H1 (cell line): ENCODE results near the gene CSHL1. TPM values are rescaled to one million over a fixed set of nuclear protein-coding genes. Genes with fewer than 3 reads are reported as not detected.

Experiments
- CTCF ChIA-PET: fragments of 300-600 bp; sonication (Branson Sonifier 250); formaldehyde crosslinking; loops from one replicate; lab custom pipeline; 2021; ENCODE audit not compliant: partially characterized antibody; lab: Charles Lee
- POLR2A ChIA-PET: fragments of 300-600 bp; sonication (Branson Sonifier 250); formaldehyde crosslinking; loops from one replicate; lab custom pipeline; 2021; ENCODE audit warnings: inconsistent platforms; ENCODE audit not compliant: partially characterized antibody; lab: Charles Lee
- DNase-seq, 2 experiments: peaks; one replicate each; pipeline versions ENCODE4 v3.0.0 to v3.0.0-alpha.2; 2010 to 2022; ENCODE audit warnings: low spot score in 2 of 2, low read depth in 1 of 2, mixed read lengths in 1 of 2
- FAIRE-seq: peaks from 2 replicates; lab custom pipeline; 2011; peaks lifted over from hg19 to GRCh38; lab: Jason Lieb, UNC
- H2AFZ ChIP-seq: 2 replicates; pipeline ENCODE4 v1.8.1; 2012; ENCODE audit warnings: low read length, inconsistent platforms
- H2AK5ac ChIP-seq: 2 replicates; pipeline ENCODE4 v1.6.1; 2013; ENCODE audit warnings: low read depth, low read length
- H2BK120ac ChIP-seq: replicated peaks from 2 replicates; pipeline ENCODE3; 2013; ENCODE audit warnings: low read depth, low read length, inconsistent platforms
- H2BK12ac ChIP-seq: 2 replicates; pipeline ENCODE4 v1.6.1; 2013; ENCODE audit warnings: low read depth, low read length
- H2BK15ac ChIP-seq: 2 replicates; pipeline ENCODE4 v1.6.1; 2013; ENCODE audit warnings: low read length
- H2BK20ac ChIP-seq: 2 replicates; pipeline ENCODE4 v1.6.1; 2013; ENCODE audit warnings: low read length
- H2BK5ac ChIP-seq: 2 replicates; pipeline ENCODE4 v1.6.1; 2013; ENCODE audit warnings: low read depth, low read length
- H3K14ac ChIP-seq: 2 replicates; pipeline ENCODE4 v1.6.1; 2013; ENCODE audit warnings: inconsistent platforms; ENCODE audit not compliant: insufficient read length
- H3K18ac ChIP-seq: 2 replicates; pipeline ENCODE4 v1.6.1; 2013; ENCODE audit warnings: low read length; ENCODE audit errors: extremely low read depth
- H3K23ac ChIP-seq: 2 replicates; pipeline ENCODE4 v1.6.1; 2013; ENCODE audit warnings: inconsistent platforms; ENCODE audit not compliant: insufficient read length
- H3K23me2 ChIP-seq: 2 replicates; pipeline ENCODE4 v1.6.1; 2013; ENCODE audit warnings: low read depth, low read length
- H3K27ac ChIP-seq: 2 replicates; pipeline ENCODE4 v1.6.1; 2011; ENCODE audit warnings: low read depth, low read length, inconsistent platforms
- H3K27me3 ChIP-seq, 4 experiments: replicated peaks in 1 of 4; 1 replicate in 1 of 4; 2 replicates in 3 of 4; pipeline versions ENCODE4 v1.6.1 to v1.8.1; 2011 to 2013; ENCODE audit warnings: low read length in 3 of 4, mild to moderate bottlenecking in 3 of 4, inconsistent platforms in 2 of 4, mixed read lengths in 2 of 4, moderate library complexity in 1 of 4; ENCODE audit not compliant: control insufficient read depth in 3 of 4, insufficient read depth in 3 of 4; ENCODE audit errors: extremely low read depth in 1 of 4
- H3K36me3 ChIP-seq, 4 experiments: 2 replicates each; pipeline versions ENCODE4 v1.6.1 to v1.8.1; 2011 to 2013; ENCODE audit warnings: mild to moderate bottlenecking in 4 of 4, low read length in 3 of 4, moderate library complexity in 2 of 4, control low read depth in 1 of 4, inconsistent platforms in 1 of 4; ENCODE audit not compliant: insufficient read depth in 4 of 4, control insufficient read depth in 2 of 4
- H3K4ac ChIP-seq: replicated peaks from 2 replicates; pipeline ENCODE3; 2013; ENCODE audit warnings: low read length, low read depth, mixed read lengths, inconsistent platforms; ENCODE audit not compliant: insufficient read length
- H3K4me1 ChIP-seq, 4 experiments: replicated peaks in 1 of 4; 1 replicate in 1 of 4; 2 replicates in 3 of 4; pipeline versions ENCODE4 v1.6.1 to v1.8.1; 2011 to 2013; ENCODE audit warnings: low read length in 3 of 4, inconsistent platforms in 2 of 4, mixed read lengths in 1 of 4; ENCODE audit not compliant: insufficient read depth in 4 of 4, control insufficient read depth in 3 of 4
- H3K4me2 ChIP-seq, 2 experiments: 2 replicates each; pipeline versions ENCODE4 v1.6.1 to v1.8.1; 2011 to 2013; ENCODE audit warnings: low read depth in 2 of 2, low read length in 2 of 2, control low read depth in 1 of 2, inconsistent platforms in 1 of 2, mild to moderate bottlenecking in 1 of 2; ENCODE audit not compliant: insufficient read depth in 1 of 2
- H3K4me3 ChIP-seq, 4 experiments: fragments of 200-600, 300-600 bp in 1 of 4; sonication (generic), shearing (Covaris generic), sonication (Bioruptor Twin) in 1 of 4; 2 replicates each; pipeline versions ENCODE4 v1.5.1 to v1.8.1; 2011 to 2016; ENCODE audit warnings: low read length in 4 of 4, low read depth in 3 of 4, control low read depth in 2 of 4, inconsistent platforms in 2 of 4, mild to moderate bottlenecking in 2 of 4, mixed read lengths in 1 of 4, moderate library complexity in 1 of 4; ENCODE audit not compliant: insufficient read depth in 2 of 4; ENCODE audit errors: extremely low read depth in 1 of 4
- H3K56ac ChIP-seq: replicated peaks from 2 replicates; pipeline ENCODE3; 2013; ENCODE audit warnings: low read depth, mild to moderate bottlenecking, mixed read lengths, low read length, inconsistent platforms; ENCODE audit not compliant: insufficient read length
- H3K79me1 ChIP-seq: 2 replicates; pipeline ENCODE4 v1.6.1; 2013; ENCODE audit warnings: low read depth, low read length, control low read depth
- H3K79me2 ChIP-seq, 2 experiments: 2 replicates each; pipeline versions ENCODE4 v1.6.1 to v1.8.1; 2012 to 2013; ENCODE audit warnings: low read length in 2 of 2, mild to moderate bottlenecking in 2 of 2, inconsistent platforms in 1 of 2; ENCODE audit not compliant: insufficient read depth in 2 of 2, control insufficient read depth in 1 of 2
- H3K9ac ChIP-seq, 4 experiments: replicated peaks in 1 of 4; 1 replicate in 1 of 4; 2 replicates in 3 of 4; pipeline versions ENCODE4 v1.6.1 to v1.8.1; 2011 to 2013; ENCODE audit warnings: low read depth in 3 of 4, low read length in 3 of 4, control low read depth in 2 of 4, mild to moderate bottlenecking in 2 of 4, moderate library complexity in 2 of 4, inconsistent platforms in 1 of 4; ENCODE audit errors: extremely low read depth in 1 of 4
- H3K9me3 ChIP-seq, 2 experiments: 2 replicates each; pipeline versions ENCODE4 v1.6.1 to v1.8.1; 2012 to 2013; ENCODE audit warnings: mild to moderate bottlenecking in 2 of 2, moderate library complexity in 2 of 2, control low read depth in 1 of 2, inconsistent platforms in 1 of 2, low read depth in 1 of 2, low read length in 1 of 2, mixed read lengths in 1 of 2; ENCODE audit not compliant: insufficient read depth in 2 of 2
- H4K20me1 ChIP-seq, 2 experiments: replicated peaks in 1 of 2; 2 replicates each; pipeline versions ENCODE3 to v1.8.1; 2011 to 2013; ENCODE audit warnings: inconsistent platforms in 2 of 2, low read length in 2 of 2, mild to moderate bottlenecking in 1 of 2; ENCODE audit not compliant: insufficient read depth in 2 of 2, control insufficient read depth in 1 of 2
- H4K5ac ChIP-seq: 2 replicates; pipeline ENCODE4 v1.6.1; 2013; ENCODE audit warnings: low read length, low read depth, mixed read lengths, inconsistent platforms; ENCODE audit not compliant: insufficient read length
- H4K8ac ChIP-seq: 2 replicates; pipeline ENCODE4 v1.8.0; 2013; ENCODE audit warnings: mild to moderate bottlenecking, moderate library complexity, low read length, inconsistent platforms; ENCODE audit not compliant: insufficient read depth; ENCODE audit errors: extremely low read depth
- H4K91ac ChIP-seq: replicated peaks from 2 replicates; pipeline ENCODE3; 2013; ENCODE audit warnings: low read length, mixed read lengths, inconsistent platforms; ENCODE audit not compliant: insufficient read length
- EGR1 ChIP-seq: IDR thresholded peaks from 2 replicates; pipeline ENCODE4 v1.6.1; 2011; ENCODE audit warnings: low read depth, low read length, borderline replicate concordance
- GTF2F1 ChIP-seq: IDR thresholded peaks from 2 replicates; pipeline ENCODE4 v1.6.1; 2012; ENCODE audit warnings: low read depth, low read length, improper control_type of control experiment, borderline replicate concordance
- KDM4A ChIP-seq: IDR thresholded peaks from one replicate; pipeline ENCODE4 v1.7.1; 2012; ENCODE audit warnings: low read depth, mild to moderate bottlenecking, moderate library complexity, low read length, inconsistent platforms; ENCODE audit not compliant: severe bottlenecking
- SIRT6 ChIP-seq: IDR thresholded peaks from one replicate; pipeline ENCODE4 v1.7.1; 2012; ENCODE audit warnings: low read length, inconsistent platforms
- WGBS, 2 experiments: shearing (Covaris generic) in 1 of 2; methylation state at CpG; one replicate each; pipeline versions ENCODE4 v1.1.6 to v1.1.7; 2013 to 2015; ENCODE audit warnings: low lambda C conversion rate in 2 of 2, mixed read lengths in 2 of 2, inconsistent platforms in 1 of 2, low coverage in 1 of 2, missing lambda C conversion rate in 1 of 2; ENCODE audit not compliant: insufficient replicate concordance in 2 of 2, insufficient coverage in 1 of 2, insufficient read length in 1 of 2; ENCODE audit errors: extremely low coverage in 1 of 2, missing lambda C conversion rate in 1 of 2; 5-methylcytosine and 5-hydroxymethylcytosine counted together
- polyA plus RNA-seq, 7 experiments: library from polyadenylated mRNA; depleted of rRNA in 3 of 7; stranded (reverse) in 5 of 7; unstranded in 2 of 7; fragments of >200 nt in 5 of 7; fragments of 200-250 nt in 2 of 7; gene quantifications; 1 replicate in 5 of 7; 2 replicates in 1 of 7; 4 replicates in 1 of 7; pipeline versions ENCODE4 v1.2.1 to v1.2.3, GENCODE V29; 2011 to 2013; ENCODE audit warnings: missing spikeins in 2 of 7, mixed read lengths in 2 of 7
- total RNA-seq: library from RNA; stranded (reverse); fragmentation: NEBNext Ultra II Directional; extraction: Animal tissue kit (Norgen Biotek cat#: 25700); gene quantifications from 2 replicates; pipeline ENCODE4 v1.2.1, GENCODE V29; 2021
- TF ChIP-seq, protein P1 (sequence below): IDR thresholded peaks from 2 replicates; pipeline ENCODE4 v1.6.1; 2012; ENCODE audit warnings: inconsistent platforms

The CSHL1 gene
- total and polyA plus RNA-seq, 2 of the 8 experiments (the other 6 are each of a cell fraction or from before 2014, with no cell fraction given), result not detected

DNA sequence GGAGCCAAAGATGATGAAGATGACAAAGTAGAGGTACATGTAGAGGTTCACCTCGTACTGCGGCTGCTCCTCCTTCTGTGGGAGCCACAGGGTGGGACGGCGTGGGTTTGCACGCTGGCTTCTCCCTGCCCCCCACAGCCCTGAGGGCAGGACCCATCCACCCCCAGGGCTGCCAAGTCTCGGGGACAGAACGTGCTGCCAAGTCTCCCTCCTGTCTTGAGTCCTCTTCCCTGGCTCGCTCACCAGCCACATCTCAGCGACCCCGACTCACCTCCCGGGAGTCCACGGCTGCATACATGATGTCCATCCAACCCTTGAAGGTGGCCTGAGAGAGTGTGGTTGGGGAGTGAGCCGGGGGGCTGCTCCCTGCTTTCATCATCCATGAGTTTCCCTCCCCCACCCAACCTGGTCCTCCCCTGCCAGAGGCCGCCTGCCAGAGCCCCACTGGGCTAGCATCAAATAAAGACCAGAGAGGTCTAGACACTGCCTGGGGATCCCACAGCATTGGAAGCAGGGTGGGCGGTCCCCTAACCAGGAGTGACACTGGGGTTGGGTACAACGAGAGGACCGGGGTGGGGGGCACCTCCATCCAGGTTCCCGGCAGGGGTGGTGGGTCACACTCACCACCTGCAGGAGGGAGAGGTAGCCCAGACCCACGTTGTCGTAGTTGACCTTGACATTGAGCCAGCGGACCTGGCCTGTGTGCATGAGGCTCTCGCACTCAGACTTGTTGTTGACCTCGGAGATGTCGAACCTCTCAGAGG, 33.9 kb upstream of the CSHL1 start:
- DNase-seq (no peak), FAIRE-seq (no peak)
- H4K91ac ChIP-seq, result no peak overlapping the region
- H2BK5ac ChIP-seq, result no peak overlapping the region
- no peak overlapping the region for H3K4ac ChIP-seq
- no peak overlapping the region for H2BK12ac ChIP-seq
- peaks cover 0 to 2% of the 10 kb centered on the region in 2 experiments for H4K20me1 ChIP-seq
- no peaks in the 10 kb centered on the region for H3K79me2 ChIP-seq
- H3K9me3 ChIP-seq, result no peaks in the 10 kb centered on the region
- no peak overlapping the region for H3K18ac ChIP-seq
- no peak overlapping the region for H3K9ac ChIP-seq
- H3K14ac ChIP-seq, result no peak overlapping the region
- 0 out of 2 replicates have a peak overlapping the region, but pooled peaks have one; percentile 72 for H2BK20ac ChIP-seq
- peaks cover 0 to 4% (median 1%) of the 10 kb centered on the region in 4 experiments; a peak in 3 of 7 replicates for H3K4me1 ChIP-seq
- no peak overlapping the region for H2AFZ ChIP-seq
- H2BK120ac ChIP-seq, result no peak overlapping the region
- no peaks in the 10 kb centered on the region for H3K23me2 ChIP-seq
- H4K5ac ChIP-seq, result no peak overlapping the region
- no peaks in the 10 kb centered on the region for H3K27me3 ChIP-seq
- H3K36me3 ChIP-seq, result peaks cover 0 to 21% (median 1%) of the 10 kb centered on the region in 4 experiments; a peak in 4 of 8 replicates
- no peak overlapping the region for H3K4me2 ChIP-seq
- no peak overlapping the region for H3K4me3 ChIP-seq
- H3K56ac ChIP-seq, result no peak overlapping the region
- ChIA-PET CTCF (interaction anchor here (0.6 to 6.1 kb wide), 15 partner anchors 7 to 287 kb away, joined by 3 to 135 read pairs (median 20); partner anchors contain the start of genes CSHL1 and GH1), POLR2A (interaction anchor here (1.9 kb wide), 1 partner anchor 25 kb away, joined by 13 read pairs; the partner anchor contains the start of gene GH1)
- H3K27ac ChIP-seq, result no peak overlapping the region
- H2BK15ac ChIP-seq, result no peak overlapping the region
- 0 out of 2 replicates have a peak overlapping the region, but pooled peaks have one; percentile 86 for H2AK5ac ChIP-seq
- no peaks in the 10 kb centered on the region for H3K79me1 ChIP-seq
- no peak overlapping the region; the same call in 1 of the 2 replicates for H4K8ac ChIP-seq
- WGBS, 2 experiments, result 90% methylated on average over 18 of the region's 24 CpGs; no CpG with 5 or more reads in 1 of the 2 experiments
- H3K23ac ChIP-seq, result no peak overlapping the region
- TF ChIP-seq SIRT6, result no peak
- TF ChIP-seq EGR1, result no peak
- no peak for TF ChIP-seq KDM4A
- TF ChIP-seq, protein P1, sequence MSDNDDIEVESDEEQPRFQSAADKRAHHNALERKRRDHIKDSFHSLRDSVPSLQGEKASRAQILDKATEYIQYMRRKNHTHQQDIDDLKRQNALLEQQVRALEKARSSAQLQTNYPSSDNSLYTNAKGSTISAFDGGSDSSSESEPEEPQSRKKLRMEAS, result no peak
- no peak for TF ChIP-seq GTF2F1
